SK-N-SH (cell line): Measurements from ENCODE around the gene GLCCI1. TPM values are rescaled to one million over a fixed set of nuclear protein-coding genes. Genes with fewer than 3 reads are reported as not detected.

Experiments
- CTCF ChIA-PET: fragments of 300-600, 350-600 bp; formaldehyde crosslinking; extraction: SDS; loops from one replicate; lab custom pipeline; 2021; lab: Yijun Ruan, JAX
- POLR2A ChIA-PET: fragments of 350-600 bp; sonication (Branson Sonifier 250); formaldehyde crosslinking; extraction: SDS; loops from one replicate; lab custom pipeline; 2020; ENCODE audit warnings: antibody characterized with exemption, inconsistent platforms; lab: Yijun Ruan, JAX
- DNase-seq: peaks from one replicate; pipeline ENCODE4 v3.0.0; 2012
- H2AFZ ChIP-seq: fragments of 200-600 bp; sonication (generic); 2 replicates; pipeline ENCODE4 v1.8.1; 2016; ENCODE audit warnings: antibody characterized with exemption, mild to moderate bottlenecking, low read depth
- H3F3A ChIP-seq: fragments of 200-600 bp; sonication (generic); replicated peaks from 2 replicates; pipeline ENCODE3; 2016; ENCODE audit warnings: antibody characterized with exemption, mild to moderate bottlenecking; ENCODE audit not compliant: insufficient read depth
- H3K27ac ChIP-seq, 2 experiments: fragments of 200-500 bp in 1 of 2; fragments of 200-600 bp in 1 of 2; sonication (Bioruptor generic) in 1 of 2; sonication (generic), shearing (Covaris generic) in 1 of 2; 2 replicates each; pipeline versions ENCODE4 v1.5.1 to v1.6.1; 2014 to 2016; ENCODE audit warnings: low read depth in 2 of 2, inconsistent platforms in 1 of 2, low read length in 1 of 2, mild to moderate bottlenecking in 1 of 2, mixed read lengths in 1 of 2
- H3K27me3 ChIP-seq: fragments of 200-600 bp; sonication (generic), shearing (Covaris generic); 2 replicates; pipeline ENCODE4 v1.6.1; 2016; ENCODE audit warnings: mixed run types; ENCODE audit not compliant: insufficient read depth
- H3K36me3 ChIP-seq, 2 experiments: fragments of 200-500 bp in 1 of 2; fragments of 200-600 bp in 1 of 2; sonication (Bioruptor generic) in 1 of 2; sonication (generic) in 1 of 2; replicated peaks in 1 of 2; 2 replicates each; pipeline versions ENCODE3 to v1.5.1; 2014 to 2016; ENCODE audit warnings: low read length in 1 of 2, mild to moderate bottlenecking in 1 of 2; ENCODE audit not compliant: insufficient read depth in 2 of 2, control insufficient read depth in 1 of 2
- H3K4me1 ChIP-seq, 2 experiments: fragments of 200-500 bp in 1 of 2; fragments of 200-600 bp in 1 of 2; sonication (Bioruptor generic) in 1 of 2; sonication (generic), shearing (Covaris generic) in 1 of 2; 2 replicates each; pipeline versions ENCODE4 v1.5.1 to v1.6.1; 2014 to 2016; ENCODE audit warnings: low read depth in 1 of 2, low read length in 1 of 2, mixed run types in 1 of 2; ENCODE audit not compliant: insufficient read depth in 2 of 2, control insufficient read depth in 1 of 2
- H3K4me2 ChIP-seq: fragments of 200-600 bp; sonication (generic), shearing (Covaris generic); 2 replicates; pipeline ENCODE4 v1.6.1; 2017; ENCODE audit warnings: mixed run types
- H3K4me3 ChIP-seq, 2 experiments: fragments of 200-500 bp in 1 of 2; fragments of 200-600 bp in 1 of 2; sonication (Bioruptor generic) in 1 of 2; sonication (generic), shearing (Covaris generic) in 1 of 2; 2 replicates each; pipeline versions ENCODE4 v1.5.1 to v1.8.1; 2014 to 2016; ENCODE audit warnings: low read depth in 2 of 2, inconsistent platforms in 1 of 2, low read length in 1 of 2, mild to moderate bottlenecking in 1 of 2, mixed read lengths in 1 of 2, moderate library complexity in 1 of 2
- H3K79me2 ChIP-seq: fragments of 200-600 bp; sonication (generic); 2 replicates; pipeline ENCODE4 v1.8.1; 2017; ENCODE audit warnings: mild to moderate bottlenecking; ENCODE audit not compliant: insufficient read depth
- H3K9ac ChIP-seq: fragments of 200-600 bp; sonication (generic); 2 replicates; pipeline ENCODE4 v1.6.1; 2017; ENCODE audit warnings: mixed run types
- H3K9me2 ChIP-seq: fragments of 200-600 bp; sonication (generic); 2 replicates; pipeline ENCODE4 v1.6.1; 2017; ENCODE audit warnings: mixed run types
- H3K9me3 ChIP-seq: fragments of 200-600 bp; sonication (generic); 2 replicates; pipeline ENCODE4 v1.6.1; 2017; ENCODE audit warnings: mixed run types, mild to moderate bottlenecking, moderate library complexity
- H4K20me1 ChIP-seq: fragments of 200-600 bp; sonication (generic); 2 replicates; pipeline ENCODE4 v1.6.1; 2017; ENCODE audit warnings: mild to moderate bottlenecking, mixed run types; ENCODE audit not compliant: insufficient read depth
- EP300 ChIP-seq, 2 experiments: IDR thresholded peaks; 2 replicates each; pipeline versions ENCODE4 v1.4.0 to v1.6.1; 2012; ENCODE audit warnings: borderline replicate concordance in 1 of 2, low read depth in 1 of 2, low read length in 1 of 2
- FOSL2 ChIP-seq: IDR thresholded peaks from 2 replicates; pipeline ENCODE4 v1.4.0; 2012; ENCODE audit warnings: low read depth, mild to moderate bottlenecking, moderate library complexity, borderline replicate concordance
- FOXJ3 ChIP-seq: sonication (generic); formaldehyde crosslinking; IDR thresholded peaks from 2 replicates; pipeline ENCODE4 v1.5.1; 2020; ENCODE audit warnings: mild to moderate bottlenecking, missing genetic modification reagents
- GATA2 ChIP-seq: sonication (generic); formaldehyde crosslinking; IDR thresholded peaks from 2 replicates; pipeline ENCODE4 v1.5.0; 2020; ENCODE audit warnings: mild to moderate bottlenecking, missing genetic modification reagents
- NFIC ChIP-seq: IDR thresholded peaks from 2 replicates; pipeline ENCODE4 v1.4.0; 2012; ENCODE audit warnings: borderline replicate concordance
- NRF1 ChIP-seq: IDR thresholded peaks from 2 replicates; pipeline ENCODE4 v1.6.1; 2012; ENCODE audit warnings: low read depth, mild to moderate bottlenecking, low read length
- PBX3 ChIP-seq: IDR thresholded peaks from 2 replicates; pipeline ENCODE4; 2012
- RAD21 ChIP-seq: IDR thresholded peaks from 2 replicates; pipeline ENCODE4 v1.6.1; 2012; ENCODE audit warnings: mild to moderate bottlenecking, low read length
- RCOR1 ChIP-seq: fragments of 150-350 bp; IDR thresholded peaks from 2 replicates; pipeline ENCODE4 v1.6.1; 2017; ENCODE audit warnings: antibody characterized with exemption, low read length
- REST ChIP-seq: IDR thresholded peaks from 2 replicates; pipeline ENCODE4 v1.6.1; 2012; ENCODE audit warnings: mild to moderate bottlenecking, low read depth, low read length, moderate library complexity
- RFX5 ChIP-seq: IDR thresholded peaks from 2 replicates; pipeline ENCODE4 v1.6.1; 2012; ENCODE audit warnings: mild to moderate bottlenecking, improper control_type of control experiment, low read length
- TEAD4 ChIP-seq: IDR thresholded peaks from 2 replicates; pipeline ENCODE4 v1.4.0; 2012; ENCODE audit warnings: mild to moderate bottlenecking, borderline replicate concordance; ENCODE audit not compliant: insufficient read depth
- ZBTB33 ChIP-seq: IDR thresholded peaks from 2 replicates; pipeline ENCODE4 v1.4.0; 2012; ENCODE audit warnings: low read depth, borderline replicate concordance
- WGBS: methylation state at CpG from one replicate; pipeline ENCODE4 v1.1.6; 2017; ENCODE audit warnings: low lambda C conversion rate; 5-methylcytosine and 5-hydroxymethylcytosine counted together
- polyA plus RNA-seq, 3 experiments: library from polyadenylated mRNA; depleted of rRNA; stranded (reverse); fragments of >200 nt; gene quantifications; 2 replicates each; pipeline ENCODE4 v1.2.3, GENCODE V29; 2012

The GLCCI1 gene
- polyA plus RNA-seq, 1 of the 3 experiments (the other 2 are of a cell fraction) = 5.5 TPM

GRCh38 chr7:7933915-7934526 is 34.6 kb upstream of the GLCCI1 start:
- DNase-seq = no peak
- Histone ChIP-seq H2AFZ (no peak overlapping the region), H3K9ac (no peak overlapping the region), H3K4me2 (no peak overlapping the region), H3F3A (no peaks in the 10 kb centered on the region), H3K4me3 (no peak overlapping the region), H3K9me2 (no peaks in the 10 kb centered on the region), H4K20me1 (no peaks in the 10 kb centered on the region), H3K9me3 (no peaks in the 10 kb centered on the region), H3K36me3 (no peaks in the 10 kb centered on the region), H3K4me1 (no peaks in the 10 kb centered on the region), H3K79me2 (no peaks in the 10 kb centered on the region), H3K27ac (no peak overlapping the region), H3K27me3 (no peaks in the 10 kb centered on the region)
- ChIA-PET POLR2A (no interaction called here), CTCF (no interaction called here)
- 60% methylated on average over 1 of the region's 1 CpG for whole genome bisulfite sequencing
- no peak for TF ChIP-seq EP300 (IDR thresholded peaks at IDR 0.05; ENCODE audit: borderline replicate concordance in 1 of 2, low read depth in 1 of 2, low read length in 1 of 2)
- peak; percentile 66; the same call in 1 of the 2 replicates for TF ChIP-seq REST
- no peak for TF ChIP-seq PBX3

GRCh38 chr7:7934945-7935344 is 33.7 kb upstream of the GLCCI1 start:
- POLR2A ChIA-PET = no interaction called here
- 77% methylated on average over 4 of the region's 4 CpGs for WGBS
- no peaks in the 10 kb centered on the region for H3K36me3 ChIP-seq
- no peaks in the 10 kb centered on the region for H3K79me2 ChIP-seq
- H3K4me2 ChIP-seq = no peak overlapping the region
- no peaks in the 10 kb centered on the region for H3K27me3 ChIP-seq
- H2AFZ ChIP-seq = no peak overlapping the region
- H3F3A ChIP-seq = no peaks in the 10 kb centered on the region
- no peaks in the 10 kb centered on the region for H3K4me1 ChIP-seq
- no peak for DNase-seq
- H3K9ac ChIP-seq = no peak overlapping the region
- CTCF ChIA-PET = no interaction called here
- H3K27ac ChIP-seq = no peak overlapping the region
- no peaks in the 10 kb centered on the region for H3K9me3 ChIP-seq
- H3K4me3 ChIP-seq = no peak overlapping the region
- H4K20me1 ChIP-seq = no peaks in the 10 kb centered on the region
- no peaks in the 10 kb centered on the region for H3K9me2 ChIP-seq
- TF ChIP-seq EP300 (IDR thresholded peaks at IDR 0.05; ENCODE audit: borderline replicate concordance in 1 of 2, low read depth in 1 of 2, low read length in 1 of 2) = no peak
- TF ChIP-seq REST = no peak
- no peak for TF ChIP-seq FOSL2
- TF ChIP-seq TEAD4 = no peak
- no peak for TF ChIP-seq NFIC
- TF ChIP-seq ZBTB33 = no peak
- TF ChIP-seq PBX3 = no peak
- no peak for TF ChIP-seq RCOR1
- no peak for TF ChIP-seq NRF1
- TF ChIP-seq GATA2 (CRISPR knock-in tag) = no peak
- TF ChIP-seq RAD21 = no peak
- TF ChIP-seq FOXJ3 (CRISPR knock-in tag) = no peak
- TF ChIP-seq RFX5 = no peak
